Prostate gland (tissue), 2 donors: ENCODE measurements around the gene BTBD17. TPM values are rescaled to one million over a fixed set of nuclear protein-coding genes. Genes with fewer than 3 reads are reported as not detected.

Experiments used
- DNase-seq: peaks from one replicate; pipeline ENCODE4 v3.0.0-alpha.2; 2019; ENCODE audit warnings: low spot score
- H3K27ac ChIP-seq, 2 donors: fragments of 200-600 bp; sonication (generic); 2 replicates each; pipeline ENCODE4 v1.5.1; 2017 to 2019
- H3K27me3 ChIP-seq: fragments of 200-600 bp; sonication (generic); replicated peaks from 2 replicates; pipeline ENCODE4 v1.5.1; 2019; ENCODE audit not compliant: insufficient read depth
- H3K36me3 ChIP-seq, 2 donors: fragments of 200-600 bp; sonication (generic); 1 replicate in 1 of 2; 2 replicates in 1 of 2; pipeline versions ENCODE4 v1.5.1 to v1.8.1; 2017 to 2019
- H3K4me1 ChIP-seq: fragments of 200-600 bp; sonication (generic); replicated peaks from 2 replicates; pipeline ENCODE4 v1.5.1; 2019
- H3K4me3 ChIP-seq, 2 donors: fragments of 200-600 bp; sonication (generic); 2 replicates each; pipeline ENCODE4 v1.5.1; 2017 to 2019
- H3K9me3 ChIP-seq: fragments of 200-600 bp; sonication (generic); 2 replicates; pipeline ENCODE4 v1.5.1; 2017
- CTCF ChIP-seq, 4 experiments: fragments of 200-600 bp in 2 of 4; fragments of 450-650 bp in 2 of 4; sonication (generic) in 2 of 4; IDR thresholded peaks; 1 replicate in 3 of 4; 2 replicates in 1 of 4; pipeline ENCODE4 v1.5.1; 2016 to 2019; ENCODE audit warnings: antibody characterized with exemption in 4 of 4, mild to moderate bottlenecking in 2 of 4, moderate library complexity in 2 of 4
- POLR2A ChIP-seq: fragments of 450-650 bp; IDR thresholded peaks from one replicate; pipeline ENCODE4 v1.6.1; 2016; ENCODE audit warnings: antibody characterized with exemption, mild to moderate bottlenecking
- POLR2AphosphoS5 ChIP-seq: sonication (generic); formaldehyde crosslinking; IDR thresholded peaks from one replicate; pipeline ENCODE4 v1.6.1; 2017; ENCODE audit warnings: antibody characterized with exemption
- WGBS: methylation state at CpG from one replicate; pipeline ENCODE4 v1.1.5; 2018; 5-methylcytosine and 5-hydroxymethylcytosine counted together
- intact Hi-C: fragments of 100-400 bp; cut with DNase I; formaldehyde crosslinking; loops from one replicate; pipeline ENCODE4 v1.14.2; 2022
- total RNA-seq, 2 donors: library from RNA; depleted of rRNA; stranded (reverse); fragments of >200 nt; gene quantifications; one replicate each; pipeline ENCODE4 v1.1.0, GENCODE V29; 2016

The BTBD17 gene
- total RNA-seq, 2 donors from 2014 or later: not detected

DNA sequence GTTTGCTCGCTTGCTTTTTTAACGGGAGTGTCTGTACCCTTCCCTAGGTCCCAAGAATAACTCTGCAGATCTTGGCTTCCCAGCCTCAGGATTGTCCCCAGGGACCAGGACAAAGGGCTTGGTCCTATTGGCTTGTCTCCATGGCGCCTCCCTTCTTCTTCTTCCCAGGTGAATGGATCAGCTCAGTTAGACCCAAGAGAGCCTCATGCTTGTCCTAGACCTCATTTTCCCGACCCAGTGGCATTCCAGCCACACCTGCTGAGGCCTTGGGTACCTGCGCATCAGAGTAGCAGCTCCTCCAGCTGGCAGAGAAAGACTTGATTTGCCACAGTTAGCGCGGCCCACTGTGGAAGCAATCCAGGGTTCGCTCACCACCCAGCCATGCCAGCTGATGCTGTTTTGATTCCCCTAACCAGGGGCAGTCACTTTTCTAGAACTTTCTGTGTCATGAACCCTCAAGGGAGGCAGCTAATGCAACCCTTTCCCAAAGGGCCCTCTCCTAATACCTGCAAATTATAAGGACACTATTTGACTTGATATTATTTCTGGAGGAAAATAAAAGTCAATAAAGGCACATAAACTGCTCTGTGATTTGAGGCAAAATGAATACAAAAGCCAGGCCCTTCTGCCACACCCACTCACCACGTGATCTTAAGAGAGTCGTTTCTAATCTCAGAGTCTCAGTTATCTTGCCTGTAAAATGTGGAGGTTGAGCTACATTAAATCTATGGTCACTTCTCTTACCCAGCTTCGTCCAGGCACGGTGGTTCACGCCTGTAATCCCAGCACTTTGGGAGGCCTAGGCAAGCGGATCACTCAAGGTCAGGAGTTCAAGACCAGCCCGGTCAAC is 19.5 kb upstream of the BTBD17 start:
- DNase-seq: no peak
- WGBS: 73% methylated on average over 15 of the region's 15 CpGs
- H3K27ac ChIP-seq: peak overlapping the region; percentile 49 to 69
- TF ChIP-seq POLR2AphosphoS5: no peak
- TF ChIP-seq CTCF (IDR thresholded peaks at IDR 0.05): no peak
- TF ChIP-seq POLR2A: no peak
- peaks cover 7% of the 10 kb centered on the region for H3K4me1 ChIP-seq
- no peak overlapping the region for H3K4me3 ChIP-seq
- H3K27me3 ChIP-seq: no peaks in the 10 kb centered on the region
- intact Hi-C loops: no loop called here
- no peaks in the 10 kb centered on the region for H3K9me3 ChIP-seq
- no peaks in the 10 kb centered on the region for H3K36me3 ChIP-seq

DNA sequence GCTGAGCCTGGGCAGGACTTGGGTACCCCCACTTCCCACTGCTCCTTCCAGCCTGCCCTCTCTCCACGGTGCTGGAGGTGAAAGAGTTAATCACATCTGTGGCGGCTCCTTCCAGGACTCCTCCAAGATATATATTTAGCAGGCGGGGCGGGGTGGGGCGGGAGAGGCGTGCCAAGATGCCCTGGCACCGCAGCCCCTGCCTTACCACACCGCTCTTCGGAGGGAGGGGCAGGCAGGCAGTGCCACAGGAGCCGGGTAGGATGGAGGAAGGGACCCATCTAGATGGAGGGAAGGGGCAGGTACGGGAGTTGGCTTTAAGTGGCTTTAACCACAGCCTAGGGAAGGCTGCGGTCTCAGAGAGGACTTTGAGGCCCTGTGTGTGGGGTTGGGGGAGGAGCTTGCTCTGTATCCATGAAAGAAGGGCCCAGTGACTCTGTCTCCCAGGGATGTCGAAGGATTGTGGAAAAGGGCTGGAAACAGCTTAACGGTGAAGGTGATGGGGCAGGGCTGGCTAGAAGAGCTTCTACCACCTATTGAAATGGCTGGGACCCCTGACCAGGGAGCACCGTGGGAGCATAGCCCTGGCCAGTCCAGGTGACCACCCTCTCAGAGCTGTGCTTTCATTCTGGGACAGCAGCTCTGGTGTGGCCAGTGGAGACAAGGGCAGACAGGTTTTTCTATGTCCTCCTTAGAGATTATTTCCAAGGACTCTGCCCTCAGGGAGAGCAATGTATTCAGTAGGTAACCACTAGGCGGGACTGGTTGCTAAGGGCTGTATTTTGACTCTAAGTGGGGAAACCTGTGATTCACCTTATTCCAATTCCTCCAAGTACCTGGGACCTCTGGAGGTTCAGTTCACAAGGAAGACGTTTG is 18.7 kb upstream of the BTBD17 start:
- H3K27me3 ChIP-seq: no peaks in the 10 kb centered on the region
- DNase-seq: peak; percentile 44
- H3K4me1 ChIP-seq: peaks cover 7% of the 10 kb centered on the region
- no peaks in the 10 kb centered on the region for H3K9me3 ChIP-seq
- H3K36me3 ChIP-seq: no peaks in the 10 kb centered on the region
- H3K27ac ChIP-seq: peak overlapping the region; percentile 49 to 69
- peak overlapping the region in 1 of 2 donors; percentile 4 for H3K4me3 ChIP-seq
- 18% methylated on average over 17 of the region's 17 CpGs for WGBS
- TF ChIP-seq POLR2AphosphoS5 (peak; percentile 17), POLR2A (no peak), CTCF (IDR thresholded peaks at IDR 0.05) (peak in 2 of 4 experiments; percentile 58 to 64)
- intact Hi-C loops: no loop called here

- Histone ChIP-seq H3K4me3 (peak overlapping the region in 1 of 2 donors; percentile 4), H3K9me3 (no peaks in the 10 kb centered on the region), H3K4me1 (peaks cover 7% of the 10 kb centered on the region), H3K27ac (peak overlapping the region; percentile 49 to 69), H3K36me3 (no peaks in the 10 kb centered on the region), H3K27me3 (no peaks in the 10 kb centered on the region)
- TF ChIP-seq CTCF (IDR thresholded peaks at IDR 0.05) (peak; percentile 98 to 99 (median 99)), POLR2AphosphoS5 (peak; percentile 66), POLR2A (no peak)
- intact Hi-C loops: loop anchor here (1.0 kb wide), 1 partner anchor 78 kb away; no protein-coding TSS in a partner anchor
- 11% methylated on average over 17 of the region's 20 CpGs for WGBS
- peak; percentile 91 for DNase-seq
Observed at GRCh38 chr17:74379495-74380085, 17.9 kb upstream of the BTBD17 start.

- whole genome bisulfite sequencing: 84% methylated on average over 3 of the region's 3 CpGs
- intact Hi-C loops: no loop called here
Observed at GRCh38 chr17:74374858-74375257, 13.2 kb upstream of the BTBD17 start.

More at GRCh38 chr17:74374858-74375257, 13.2 kb upstream of the BTBD17 start:
- Histone ChIP-seq H3K27ac (no peak overlapping the region), H3K27me3 (no peaks in the 10 kb centered on the region), H3K36me3 (no peaks in the 10 kb centered on the region), H3K4me1 (peaks cover 4% of the 10 kb centered on the region), H3K4me3 (no peak overlapping the region), H3K9me3 (no peaks in the 10 kb centered on the region)
- TF ChIP-seq POLR2A (no peak), POLR2AphosphoS5 (no peak), CTCF (IDR thresholded peaks at IDR 0.05) (no peak)
- no peak for DNase-seq
